Memory B cell (primary cell): Measurements from ENCODE around the gene FAM181A.

ENCODE experiments used
- ATAC-seq: fragments of 150-1000 bp; cut with Tn5 transposase; 2 replicates; pipeline ENCODE4 v1.10.0; 2021; ENCODE audit warnings: low read depth, mild to moderate bottlenecking, moderate library complexity
- DNase-seq, 2 donors: peaks; one replicate each; pipeline ENCODE4 v3.0.0; 2022; ENCODE audit warnings: low spot score in 2 of 2
- H3K27ac Mint-ChIP-seq: one replicate; pipeline ENCODE4 v1.8.0; 2022; ENCODE audit warnings: mild to moderate bottlenecking, moderate library complexity, mixed read lengths
- H3K27me3 Mint-ChIP-seq: one replicate; pipeline ENCODE4 v1.8.0; 2022; ENCODE audit warnings: mixed read lengths
- H3K36me3 Mint-ChIP-seq: one replicate; pipeline ENCODE4 v1.8.0; 2022; ENCODE audit warnings: mild to moderate bottlenecking, mixed read lengths
- H3K4me1 Mint-ChIP-seq: one replicate; pipeline ENCODE4 v1.8.0; 2022; ENCODE audit warnings: mixed read lengths
- H3K4me3 Mint-ChIP-seq: one replicate; pipeline ENCODE4 v1.8.0; 2022; ENCODE audit warnings: mild to moderate bottlenecking, moderate library complexity, mixed read lengths
- H3K9me3 Mint-ChIP-seq: one replicate; pipeline ENCODE4 v1.8.0; 2022; ENCODE audit warnings: mixed read lengths

FAM181A gene

GRCh38 chr14:93914278-93914677, 12.9 kb upstream of the FAM181A start:
- H3K9me3 Mint-ChIP-seq, result peaks cover 2% of the 10 kb centered on the region
- DNase-seq (no peak), ATAC-seq (no peak)
- H3K4me3 Mint-ChIP-seq, result no peak overlapping the region
- peaks cover 2% of the 10 kb centered on the region for H3K36me3 Mint-ChIP-seq
- H3K27me3 Mint-ChIP-seq, result peaks cover 22% of the 10 kb centered on the region
- H3K27ac Mint-ChIP-seq, result no peak overlapping the region
- H3K4me1 Mint-ChIP-seq, result no peaks in the 10 kb centered on the region

GRCh38 chr14:93915070-93915705, 12.0 kb upstream of the FAM181A start:
- Mint-ChIP-seq H3K4me1 (no peaks in the 10 kb centered on the region), H3K9me3 (peaks cover 4% of the 10 kb centered on the region), H3K36me3 (peaks cover 2% of the 10 kb centered on the region), H3K27ac (no peak overlapping the region), H3K4me3 (no peak overlapping the region), H3K27me3 (peaks cover 20% of the 10 kb centered on the region)
- DNase-seq, result no peak
- ATAC-seq, result no peak

- H3K4me3 Mint-ChIP-seq, result no peak overlapping the region
- no peak for ATAC-seq
- DNase-seq, result no peak
- H3K27ac Mint-ChIP-seq, result no peak overlapping the region
- no peaks in the 10 kb centered on the region for H3K4me1 Mint-ChIP-seq
- peaks cover 4% of the 10 kb centered on the region for H3K9me3 Mint-ChIP-seq
- peaks cover 19% of the 10 kb centered on the region for H3K27me3 Mint-ChIP-seq
- H3K36me3 Mint-ChIP-seq, result peaks cover 2% of the 10 kb centered on the region
These were observed 11.3 kb upstream of the FAM181A start for GRCh38 chr14:93915800-93916199.

- Mint-ChIP-seq H3K27me3 (peaks cover 19% of the 10 kb centered on the region), H3K4me3 (no peak overlapping the region)
- no peak for ATAC-seq
These were observed 10.6 kb upstream of the FAM181A start for GRCh38 chr14:93916498-93916897.

GRCh38 chr14:93917141-93917540, 10.0 kb upstream of the FAM181A start:
- Mint-ChIP-seq H3K4me1 (no peaks in the 10 kb centered on the region), H3K27me3 (peaks cover 19% of the 10 kb centered on the region), H3K4me3 (no peak overlapping the region), H3K27ac (no peak overlapping the region), H3K9me3 (peaks cover 4% of the 10 kb centered on the region), H3K36me3 (peaks cover 2% of the 10 kb centered on the region)
- no peak for ATAC-seq
- no peak for DNase-seq

More at GRCh38 chr14:93916498-93916897, 10.6 kb upstream of the FAM181A start:
- DNase-seq, result no peak
- Mint-ChIP-seq H3K36me3 (peaks cover 2% of the 10 kb centered on the region), H3K27ac (no peak overlapping the region), H3K4me1 (no peaks in the 10 kb centered on the region), H3K9me3 (peaks cover 4% of the 10 kb centered on the region)

GRCh38 chr14:93921001-93921806, 5.9 kb upstream of the FAM181A start:
- DNase-seq (no peak), ATAC-seq (no peak)
- Mint-ChIP-seq H3K27me3 (peaks cover 10% of the 10 kb centered on the region), H3K36me3 (no peaks in the 10 kb centered on the region), H3K4me3 (no peak overlapping the region), H3K4me1 (no peaks in the 10 kb centered on the region), H3K27ac (no peak overlapping the region), H3K9me3 (peaks cover 2% of the 10 kb centered on the region)

- H3K27ac Mint-ChIP-seq, result no peak overlapping the region
- no peak overlapping the region for H3K4me3 Mint-ChIP-seq
- ATAC-seq (no peak), DNase-seq (no peak)
- peaks cover 2% of the 10 kb centered on the region for H3K9me3 Mint-ChIP-seq
- H3K36me3 Mint-ChIP-seq, result no peaks in the 10 kb centered on the region
- H3K4me1 Mint-ChIP-seq, result no peaks in the 10 kb centered on the region
- peaks cover 2% of the 10 kb centered on the region for H3K27me3 Mint-ChIP-seq
These were observed 3.5 kb upstream of the FAM181A start for GRCh38 chr14:93923626-93924025.

GRCh38 chr14:93924592-93925355, 2.4 kb upstream of the FAM181A start:
- Mint-ChIP-seq H3K4me3 (no peak overlapping the region), H3K36me3 (no peaks in the 10 kb centered on the region), H3K4me1 (no peaks in the 10 kb centered on the region), H3K27me3 (peaks cover 4% of the 10 kb centered on the region), H3K9me3 (no peaks in the 10 kb centered on the region), H3K27ac (no peak overlapping the region)
- no peak for DNase-seq
- no peak for ATAC-seq

- H3K27me3 Mint-ChIP-seq, result peaks cover 4% of the 10 kb centered on the region
- ATAC-seq, result no peak
These were observed 1.7 kb upstream of the FAM181A start for GRCh38 chr14:93925374-93925895.

GRCh38 chr14:93926245-93926872, 785 bp upstream of the FAM181A start:
- no peak overlapping the region for H3K27ac Mint-ChIP-seq
- DNase-seq (no peak), ATAC-seq (no peak)
- no peak overlapping the region for H3K4me3 Mint-ChIP-seq
- no peaks in the 10 kb centered on the region for H3K4me1 Mint-ChIP-seq
- H3K27me3 Mint-ChIP-seq, result peaks cover 4% of the 10 kb centered on the region
- H3K36me3 Mint-ChIP-seq, result no peaks in the 10 kb centered on the region
- no peaks in the 10 kb centered on the region for H3K9me3 Mint-ChIP-seq

More at GRCh38 chr14:93925374-93925895, 1.7 kb upstream of the FAM181A start:
- Mint-ChIP-seq H3K36me3 (no peaks in the 10 kb centered on the region), H3K4me3 (no peak overlapping the region), H3K9me3 (no peaks in the 10 kb centered on the region), H3K27ac (no peak overlapping the region), H3K4me1 (no peaks in the 10 kb centered on the region)
- DNase-seq, result no peak

GRCh38 chr14:93927800-93928145, 629 bp downstream of the FAM181A start:
- ATAC-seq, result peak; percentile 24
- Mint-ChIP-seq H3K9me3 (no peaks in the 10 kb centered on the region), H3K27me3 (peaks cover 4% of the 10 kb centered on the region), H3K4me1 (no peaks in the 10 kb centered on the region), H3K27ac (no peak overlapping the region), H3K4me3 (no peak overlapping the region), H3K36me3 (no peaks in the 10 kb centered on the region)
- no peak for DNase-seq

GRCh38 chr14:93928184-93929047, 1.3 kb downstream of the FAM181A start:
- H3K36me3 Mint-ChIP-seq, result no peaks in the 10 kb centered on the region
- H3K9me3 Mint-ChIP-seq, result no peaks in the 10 kb centered on the region
- ATAC-seq (no peak), DNase-seq (no peak)
- peaks cover 4% of the 10 kb centered on the region for H3K27me3 Mint-ChIP-seq
- H3K4me1 Mint-ChIP-seq, result no peaks in the 10 kb centered on the region
- H3K4me3 Mint-ChIP-seq, result no peak overlapping the region
- no peak overlapping the region for H3K27ac Mint-ChIP-seq

- Mint-ChIP-seq H3K27me3 (peaks cover 4% of the 10 kb centered on the region), H3K4me1 (no peaks in the 10 kb centered on the region), H3K4me3 (no peak overlapping the region), H3K27ac (no peak overlapping the region), H3K36me3 (peaks cover under 1% of the 10 kb centered on the region), H3K9me3 (no peaks in the 10 kb centered on the region)
- ATAC-seq, result no peak
- no peak for DNase-seq
These were observed 1.9 kb downstream of the FAM181A start for GRCh38 chr14:93929048-93929535.
